ENCODE results near the gene PDE4D. TPM values are rescaled to one million over a fixed set of nuclear protein-coding genes. Genes with fewer than 3 reads are reported as not detected.

PDE4D gene
- total RNA-seq, 1 donor from 2014 or later = 2.3 TPM

GRCh38 chr5:59109383-59109782 is 784.1 kb downstream of the PDE4D start:
- Mint-ChIP-seq H3K27ac (no peak overlapping the region), H3K9me3 (no peaks in the 10 kb centered on the region), H3K4me1 (peaks cover 6% of the 10 kb centered on the region), H3K4me3 (no peak overlapping the region), H3K36me3 (no peaks in the 10 kb centered on the region), H3K27me3 (ENCODE audit: insufficient read depth, low read depth) (no peaks in the 10 kb centered on the region)
- H3K9ac ChIP-seq = no peak overlapping the region
- no peak overlapping the region for H3K4me2 ChIP-seq
- H3K27me3 ChIP-seq = no peaks in the 10 kb centered on the region
- peaks cover 4% of the 10 kb centered on the region for H3K4me1 ChIP-seq
- no peaks in the 10 kb centered on the region for H3K9me3 ChIP-seq (ENCODE audit: low read depth)
- no peaks in the 10 kb centered on the region for H4K20me1 ChIP-seq (ENCODE audit: low read depth)
- no peak for TF ChIP-seq EZH2 (IDR thresholded peaks at IDR 0.05)
- TF ChIP-seq, protein P1, sequence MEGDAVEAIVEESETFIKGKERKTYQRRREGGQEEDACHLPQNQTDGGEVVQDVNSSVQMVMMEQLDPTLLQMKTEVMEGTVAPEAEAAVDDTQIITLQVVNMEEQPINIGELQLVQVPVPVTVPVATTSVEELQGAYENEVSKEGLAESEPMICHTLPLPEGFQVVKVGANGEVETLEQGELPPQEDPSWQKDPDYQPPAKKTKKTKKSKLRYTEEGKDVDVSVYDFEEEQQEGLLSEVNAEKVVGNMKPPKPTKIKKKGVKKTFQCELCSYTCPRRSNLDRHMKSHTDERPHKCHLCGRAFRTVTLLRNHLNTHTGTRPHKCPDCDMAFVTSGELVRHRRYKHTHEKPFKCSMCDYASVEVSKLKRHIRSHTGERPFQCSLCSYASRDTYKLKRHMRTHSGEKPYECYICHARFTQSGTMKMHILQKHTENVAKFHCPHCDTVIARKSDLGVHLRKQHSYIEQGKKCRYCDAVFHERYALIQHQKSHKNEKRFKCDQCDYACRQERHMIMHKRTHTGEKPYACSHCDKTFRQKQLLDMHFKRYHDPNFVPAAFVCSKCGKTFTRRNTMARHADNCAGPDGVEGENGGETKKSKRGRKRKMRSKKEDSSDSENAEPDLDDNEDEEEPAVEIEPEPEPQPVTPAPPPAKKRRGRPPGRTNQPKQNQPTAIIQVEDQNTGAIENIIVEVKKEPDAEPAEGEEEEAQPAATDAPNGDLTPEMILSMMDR (IDR thresholded peaks at IDR 0.05) = no peak
- TF ChIP-seq EZH2phosphoT487 (IDR thresholded peaks at IDR 0.05) = no peak
- no peaks in the 10 kb centered on the region for H3F3A ChIP-seq (ENCODE audit: low read depth)
- H3K79me2 ChIP-seq (ENCODE audit: low read depth) = no peaks in the 10 kb centered on the region
- no peak overlapping the region for H3K27ac ChIP-seq
- H3K4me3 ChIP-seq = no peak overlapping the region
- H2AFZ ChIP-seq (replicated peaks) = no peak overlapping the region
- no peak for DNase-seq (ENCODE audit: low spot score)
- no peaks in the 10 kb centered on the region for H3K36me3 ChIP-seq

- Histone ChIP-seq H3K36me3 (no peaks in the 10 kb centered on the region), H4K20me1 (ENCODE audit: low read depth) (no peaks in the 10 kb centered on the region), H3K9ac (no peak overlapping the region), H3K4me2 (no peak overlapping the region), H3K9me3 (ENCODE audit: low read depth) (no peaks in the 10 kb centered on the region), H2AFZ (replicated peaks) (no peak overlapping the region), H3K4me3 (no peak overlapping the region), H3K4me1 (peaks cover 6% of the 10 kb centered on the region), H3K27ac (no peak overlapping the region), H3F3A (ENCODE audit: low read depth) (no peaks in the 10 kb centered on the region), H3K79me2 (ENCODE audit: low read depth) (no peaks in the 10 kb centered on the region), H3K27me3 (no peaks in the 10 kb centered on the region)
- TF ChIP-seq EZH2 (IDR thresholded peaks at IDR 0.05) (no peak), EZH2phosphoT487 (IDR thresholded peaks at IDR 0.05) (no peak)
- TF ChIP-seq, protein P1 (IDR thresholded peaks at IDR 0.05) = no peak
- H3K4me1 Mint-ChIP-seq = peaks cover 12% of the 10 kb centered on the region
- no peak overlapping the region for H3K4me3 Mint-ChIP-seq
- no peaks in the 10 kb centered on the region for H3K27me3 Mint-ChIP-seq (ENCODE audit: insufficient read depth, low read depth)
- no peaks in the 10 kb centered on the region for H3K36me3 Mint-ChIP-seq
- DNase-seq (ENCODE audit: low spot score) = no peak
- no peak overlapping the region for H3K27ac Mint-ChIP-seq
- H3K9me3 Mint-ChIP-seq = no peaks in the 10 kb centered on the region
Observed at GRCh38 chr5:59107692-59108091, 785.8 kb downstream of the PDE4D start.

- H3K9me3 ChIP-seq (ENCODE audit: low read depth) = no peaks in the 10 kb centered on the region
- TF ChIP-seq EZH2 (IDR thresholded peaks at IDR 0.05) = no peak
- peaks cover 12% of the 10 kb centered on the region for H3K4me1 Mint-ChIP-seq
- no peak overlapping the region for H3K27ac Mint-ChIP-seq
- no peaks in the 10 kb centered on the region for H3F3A ChIP-seq (ENCODE audit: low read depth)
- H4K20me1 ChIP-seq (ENCODE audit: low read depth) = no peaks in the 10 kb centered on the region
- H3K27ac ChIP-seq = no peak overlapping the region
- no peaks in the 10 kb centered on the region for H3K27me3 Mint-ChIP-seq (ENCODE audit: insufficient read depth, low read depth)
- H3K79me2 ChIP-seq (ENCODE audit: low read depth) = no peaks in the 10 kb centered on the region
- H3K4me3 Mint-ChIP-seq = no peak overlapping the region
- no peak for DNase-seq (ENCODE audit: low spot score)
- peak overlapping the region; percentile 82 for H2AFZ ChIP-seq (replicated peaks)
- H3K4me3 ChIP-seq = no peak overlapping the region
- H3K4me1 ChIP-seq = peaks cover 6% of the 10 kb centered on the region
- H3K27me3 ChIP-seq = no peaks in the 10 kb centered on the region
- no peaks in the 10 kb centered on the region for H3K9me3 Mint-ChIP-seq
- H3K4me2 ChIP-seq = no peak overlapping the region
- H3K36me3 Mint-ChIP-seq = no peaks in the 10 kb centered on the region
- H3K36me3 ChIP-seq = no peaks in the 10 kb centered on the region
- no peak overlapping the region for H3K9ac ChIP-seq
Observed at GRCh38 chr5:59104400-59105127, 789.0 kb downstream of the PDE4D start.

DNA sequence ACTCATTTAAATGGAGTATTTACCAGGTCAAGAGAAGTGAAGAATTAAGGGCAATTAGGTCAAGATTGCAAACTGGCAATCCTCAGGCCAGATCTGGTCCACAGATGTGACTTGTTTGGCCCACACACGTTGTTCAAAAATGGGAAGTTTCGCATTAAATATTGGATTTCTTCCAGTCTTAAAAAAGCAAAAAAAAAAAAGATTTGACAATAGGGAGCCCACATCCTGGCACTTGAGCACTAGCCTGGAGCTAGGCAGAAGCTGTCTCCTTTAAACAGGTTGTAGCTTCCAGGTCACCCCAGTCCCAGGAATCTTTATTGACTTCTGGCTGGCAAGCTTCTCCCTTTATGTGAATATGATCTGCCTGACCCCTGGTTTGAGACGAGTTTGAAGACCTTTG is 790.2 kb downstream of the PDE4D start:
- Histone ChIP-seq H3K9me3 (ENCODE audit: low read depth) (no peaks in the 10 kb centered on the region), H3K27ac (no peak overlapping the region), H3K4me1 (peaks cover 6% of the 10 kb centered on the region), H3K9ac (no peak overlapping the region), H2AFZ (replicated peaks) (no peak overlapping the region), H3F3A (ENCODE audit: low read depth) (no peaks in the 10 kb centered on the region), H3K79me2 (ENCODE audit: low read depth) (no peaks in the 10 kb centered on the region), H3K27me3 (no peaks in the 10 kb centered on the region), H3K36me3 (no peaks in the 10 kb centered on the region), H3K4me2 (no peak overlapping the region), H4K20me1 (ENCODE audit: low read depth) (no peaks in the 10 kb centered on the region), H3K4me3 (no peak overlapping the region)
- Mint-ChIP-seq H3K4me1 (peaks cover 12% of the 10 kb centered on the region), H3K9me3 (no peaks in the 10 kb centered on the region), H3K4me3 (no peak overlapping the region), H3K27ac (no peak overlapping the region), H3K27me3 (ENCODE audit: insufficient read depth, low read depth) (no peaks in the 10 kb centered on the region), H3K36me3 (no peaks in the 10 kb centered on the region)
- no peak for TF ChIP-seq EZH2phosphoT487 (IDR thresholded peaks at IDR 0.05)
- TF ChIP-seq, protein P1 (IDR thresholded peaks at IDR 0.05) = no peak
- TF ChIP-seq EZH2 (IDR thresholded peaks at IDR 0.05) = no peak
- DNase-seq (ENCODE audit: low spot score) = no peak

Measured in neural progenitor cell (in vitro differentiated cells).